ENCODE data around the gene GNAQ. TPM values are rescaled to one million over a fixed set of nuclear protein-coding genes. Genes with fewer than 3 reads are reported as not detected.

Gene GNAQ
- polyA plus RNA-seq, 1 donor (not counting 4 experiments of a cell fraction or from before 2014, with no cell fraction given), result 64.3 TPM

DNA sequence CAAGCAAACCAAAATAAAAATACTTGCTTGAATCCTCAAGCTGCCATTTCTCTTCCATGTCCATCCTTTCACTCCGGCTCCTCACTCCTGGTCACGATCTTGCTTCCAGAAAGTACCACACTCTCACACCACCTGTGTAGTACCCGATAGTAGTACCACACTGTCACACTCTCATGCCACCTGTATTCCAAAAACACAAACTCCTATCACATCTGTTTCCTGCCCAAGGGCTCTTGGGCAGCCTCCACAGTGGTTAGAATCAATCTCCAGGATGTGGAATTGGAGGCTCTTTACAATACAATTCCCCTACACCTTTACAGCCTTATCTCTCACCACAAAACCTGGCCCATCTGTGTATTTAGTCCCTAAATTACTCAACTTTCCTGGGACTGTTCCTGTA lies 130.6 kb downstream of the GNAQ start:
- no peak overlapping the region for H3K4me2 ChIP-seq (ENCODE audit: control insufficient read depth, extremely low read depth, insufficient read depth, low read depth, low read length)
- peaks cover 0 to 1% of the 10 kb centered on the region in 2 experiments for H3K36me3 ChIP-seq (ENCODE audit: control insufficient read depth in 2 of 2, extremely low read depth in 1 of 2, insufficient read depth in 2 of 2, low read length in 2 of 2)
- H3K9me1 ChIP-seq (ENCODE audit: control insufficient read depth, extremely low read depth, insufficient read depth, low read length), result peaks cover 2% of the 10 kb centered on the region
- H3K9me3 ChIP-seq (ENCODE audit: control insufficient read depth, low read depth, low read length), result no peaks in the 10 kb centered on the region
- H3K4me1 ChIP-seq (ENCODE audit: control insufficient read depth, extremely low read depth, insufficient read depth, low read length), result peaks cover 13% of the 10 kb centered on the region
- dilution Hi-C loops (cut with MboI; ENCODE audit: extremely low pct_ligation_motif_present, low sequenced_read_pairs), result no loop called here
- no peak overlapping the region for H3K9ac ChIP-seq (ENCODE audit: control insufficient read depth, extremely low read depth, insufficient read depth, low read length)
- no peak overlapping the region for H3K27ac ChIP-seq (ENCODE audit: control insufficient read depth, insufficient read depth, low read length)
- no peak for TF ChIP-seq EZH2 (IDR thresholded peaks at IDR 0.05; ENCODE audit: low read length)
- TF ChIP-seq, protein P1, sequence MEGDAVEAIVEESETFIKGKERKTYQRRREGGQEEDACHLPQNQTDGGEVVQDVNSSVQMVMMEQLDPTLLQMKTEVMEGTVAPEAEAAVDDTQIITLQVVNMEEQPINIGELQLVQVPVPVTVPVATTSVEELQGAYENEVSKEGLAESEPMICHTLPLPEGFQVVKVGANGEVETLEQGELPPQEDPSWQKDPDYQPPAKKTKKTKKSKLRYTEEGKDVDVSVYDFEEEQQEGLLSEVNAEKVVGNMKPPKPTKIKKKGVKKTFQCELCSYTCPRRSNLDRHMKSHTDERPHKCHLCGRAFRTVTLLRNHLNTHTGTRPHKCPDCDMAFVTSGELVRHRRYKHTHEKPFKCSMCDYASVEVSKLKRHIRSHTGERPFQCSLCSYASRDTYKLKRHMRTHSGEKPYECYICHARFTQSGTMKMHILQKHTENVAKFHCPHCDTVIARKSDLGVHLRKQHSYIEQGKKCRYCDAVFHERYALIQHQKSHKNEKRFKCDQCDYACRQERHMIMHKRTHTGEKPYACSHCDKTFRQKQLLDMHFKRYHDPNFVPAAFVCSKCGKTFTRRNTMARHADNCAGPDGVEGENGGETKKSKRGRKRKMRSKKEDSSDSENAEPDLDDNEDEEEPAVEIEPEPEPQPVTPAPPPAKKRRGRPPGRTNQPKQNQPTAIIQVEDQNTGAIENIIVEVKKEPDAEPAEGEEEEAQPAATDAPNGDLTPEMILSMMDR (optimal IDR thresholded peaks at IDR 0.05 in 1 of 3, IDR thresholded peaks at IDR 0.05 in 1 of 3, conservative IDR thresholded peaks at IDR 0.05 in 1 of 3; ENCODE audit: extremely low read depth in 1 of 3, insufficient read depth in 2 of 3, low read length in 3 of 3), result no peak
- no peaks in the 10 kb centered on the region for H3K27me3 ChIP-seq (ENCODE audit: control insufficient read depth, extremely low read depth, insufficient read depth, low read length)
- no peak for DNase-seq (ENCODE audit: low read depth, low spot score)
- no peak overlapping the region for H2AFZ ChIP-seq (ENCODE audit: control insufficient read depth, low read length)
- no peak for FAIRE-seq
- H3K4me3 ChIP-seq (ENCODE audit: control insufficient read depth in 2 of 3, extremely low read depth in 1 of 3, insufficient read depth in 2 of 3, low read depth in 1 of 3, low read length in 3 of 3), result no peak overlapping the region
- peaks cover 9% of the 10 kb centered on the region for H3K79me2 ChIP-seq (ENCODE audit: control insufficient read depth, insufficient read depth, low read length)
- no peaks in the 10 kb centered on the region for H4K20me1 ChIP-seq (ENCODE audit: control insufficient read depth, extremely low read depth, insufficient read depth, low read length)

DNA sequence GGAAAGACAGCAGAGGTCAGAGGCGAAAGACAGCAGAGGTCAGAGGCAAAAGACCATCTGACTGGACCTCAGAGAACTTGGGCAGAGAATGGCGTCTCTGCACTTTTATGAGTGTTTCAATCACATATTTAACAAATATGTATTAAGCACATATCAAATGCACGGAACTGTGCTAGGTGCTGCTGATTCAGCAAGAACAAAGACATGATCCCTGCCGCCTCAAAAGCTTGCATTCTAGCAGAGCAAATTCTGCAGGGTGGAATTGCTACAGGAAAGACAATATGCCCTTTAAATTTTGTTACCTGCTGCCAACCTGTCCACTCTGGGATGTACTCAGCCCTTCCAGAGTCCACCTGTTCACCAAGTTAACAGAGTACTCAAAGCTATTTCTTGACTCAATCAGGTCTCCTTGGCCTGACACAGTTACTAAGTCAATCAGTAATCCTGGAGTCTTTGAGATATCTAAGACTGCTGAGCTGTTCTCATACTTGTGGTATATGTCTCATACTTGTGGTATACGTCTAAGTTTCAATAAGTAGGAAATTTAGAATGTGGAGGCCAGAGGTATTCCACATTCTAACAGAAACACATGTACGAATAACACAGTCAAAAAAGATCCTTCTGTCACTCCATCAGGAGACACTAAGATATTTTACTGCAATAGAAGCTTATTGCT lies 131.8 kb downstream of the GNAQ start:
- Histone ChIP-seq H3K79me2 (ENCODE audit: control insufficient read depth, insufficient read depth, low read length) (peaks cover 13% of the 10 kb centered on the region), H3K9ac (ENCODE audit: control insufficient read depth, extremely low read depth, insufficient read depth, low read length) (no peak overlapping the region), H3K27me3 (ENCODE audit: control insufficient read depth, extremely low read depth, insufficient read depth, low read length) (no peaks in the 10 kb centered on the region), H4K20me1 (ENCODE audit: control insufficient read depth, extremely low read depth, insufficient read depth, low read length) (no peaks in the 10 kb centered on the region), H3K27ac (ENCODE audit: control insufficient read depth, insufficient read depth, low read length) (no peak overlapping the region), H3K9me1 (ENCODE audit: control insufficient read depth, extremely low read depth, insufficient read depth, low read length) (peaks cover 2% of the 10 kb centered on the region), H3K9me3 (ENCODE audit: control insufficient read depth, low read depth, low read length) (no peaks in the 10 kb centered on the region), H3K36me3 (ENCODE audit: control insufficient read depth in 2 of 2, extremely low read depth in 1 of 2, insufficient read depth in 2 of 2, low read length in 2 of 2) (peaks cover 0 to 5% of the 10 kb centered on the region in 2 experiments), H3K4me3 (ENCODE audit: control insufficient read depth in 2 of 3, extremely low read depth in 1 of 3, insufficient read depth in 2 of 3, low read depth in 1 of 3, low read length in 3 of 3) (no peak overlapping the region), H3K4me2 (ENCODE audit: control insufficient read depth, extremely low read depth, insufficient read depth, low read depth, low read length) (no peak overlapping the region), H3K4me1 (ENCODE audit: control insufficient read depth, extremely low read depth, insufficient read depth, low read length) (peaks cover 13% of the 10 kb centered on the region), H2AFZ (ENCODE audit: control insufficient read depth, low read length) (no peak overlapping the region)
- FAIRE-seq (peak; percentile 62), DNase-seq (ENCODE audit: low read depth, low spot score) (no peak)
- dilution Hi-C loops (cut with MboI; ENCODE audit: extremely low pct_ligation_motif_present, low sequenced_read_pairs), result no loop called here
- no peak for TF ChIP-seq EZH2 (IDR thresholded peaks at IDR 0.05; ENCODE audit: low read length)
- TF ChIP-seq, protein P1 (optimal IDR thresholded peaks at IDR 0.05 in 1 of 3, IDR thresholded peaks at IDR 0.05 in 1 of 3, conservative IDR thresholded peaks at IDR 0.05 in 1 of 3; ENCODE audit: extremely low read depth in 1 of 3, insufficient read depth in 2 of 3, low read length in 3 of 3), result no peak

Data from keratinocyte (primary cell).